22Rv1 (cell line): ENCODE data around the gene GET3.

ENCODE experiments used
- H3K27ac ChIP-seq: fragments of 450-650 bp; 2 replicates; pipeline ENCODE4 v1.5.1; 2017
- ZFX ChIP-seq: fragments of 450-650 bp; IDR thresholded peaks from 2 replicates; pipeline ENCODE4 v1.6.1; 2017; ENCODE audit warnings: antibody characterized with exemption, borderline replicate concordance
- TF ChIP-seq, protein P1 (sequence below): fragments of 450-650 bp; IDR thresholded peaks from 2 replicates; pipeline ENCODE4 v1.5.1; 2017; ENCODE audit warnings: mild to moderate bottlenecking

The GET3 gene

DNA sequence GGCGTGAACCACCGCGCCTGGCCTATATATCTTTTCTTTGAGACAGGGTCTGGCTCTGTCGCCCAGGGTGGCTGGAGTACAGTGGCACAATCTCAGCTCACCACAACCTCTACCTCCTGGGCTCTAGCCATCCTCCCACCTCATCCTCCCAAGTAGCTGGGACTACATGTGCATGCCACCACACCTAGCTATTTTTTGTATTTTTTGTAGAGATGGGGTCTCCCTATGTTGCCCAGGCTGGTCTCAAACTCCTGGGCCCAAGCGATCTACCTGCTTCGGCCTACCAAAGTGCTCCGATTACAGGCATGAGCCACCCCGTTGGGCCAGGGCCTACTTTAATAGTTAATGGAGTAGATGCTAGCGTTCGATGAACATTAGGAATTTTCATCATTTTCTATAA is 17.0 kb upstream of the GET3 start:
- 0 out of 2 replicates have a peak overlapping the region, but pooled peaks have one; percentile 94 for H3K27ac ChIP-seq
- TF ChIP-seq ZFX = no peak
- TF ChIP-seq, protein P1, sequence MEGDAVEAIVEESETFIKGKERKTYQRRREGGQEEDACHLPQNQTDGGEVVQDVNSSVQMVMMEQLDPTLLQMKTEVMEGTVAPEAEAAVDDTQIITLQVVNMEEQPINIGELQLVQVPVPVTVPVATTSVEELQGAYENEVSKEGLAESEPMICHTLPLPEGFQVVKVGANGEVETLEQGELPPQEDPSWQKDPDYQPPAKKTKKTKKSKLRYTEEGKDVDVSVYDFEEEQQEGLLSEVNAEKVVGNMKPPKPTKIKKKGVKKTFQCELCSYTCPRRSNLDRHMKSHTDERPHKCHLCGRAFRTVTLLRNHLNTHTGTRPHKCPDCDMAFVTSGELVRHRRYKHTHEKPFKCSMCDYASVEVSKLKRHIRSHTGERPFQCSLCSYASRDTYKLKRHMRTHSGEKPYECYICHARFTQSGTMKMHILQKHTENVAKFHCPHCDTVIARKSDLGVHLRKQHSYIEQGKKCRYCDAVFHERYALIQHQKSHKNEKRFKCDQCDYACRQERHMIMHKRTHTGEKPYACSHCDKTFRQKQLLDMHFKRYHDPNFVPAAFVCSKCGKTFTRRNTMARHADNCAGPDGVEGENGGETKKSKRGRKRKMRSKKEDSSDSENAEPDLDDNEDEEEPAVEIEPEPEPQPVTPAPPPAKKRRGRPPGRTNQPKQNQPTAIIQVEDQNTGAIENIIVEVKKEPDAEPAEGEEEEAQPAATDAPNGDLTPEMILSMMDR = no peak

DNA sequence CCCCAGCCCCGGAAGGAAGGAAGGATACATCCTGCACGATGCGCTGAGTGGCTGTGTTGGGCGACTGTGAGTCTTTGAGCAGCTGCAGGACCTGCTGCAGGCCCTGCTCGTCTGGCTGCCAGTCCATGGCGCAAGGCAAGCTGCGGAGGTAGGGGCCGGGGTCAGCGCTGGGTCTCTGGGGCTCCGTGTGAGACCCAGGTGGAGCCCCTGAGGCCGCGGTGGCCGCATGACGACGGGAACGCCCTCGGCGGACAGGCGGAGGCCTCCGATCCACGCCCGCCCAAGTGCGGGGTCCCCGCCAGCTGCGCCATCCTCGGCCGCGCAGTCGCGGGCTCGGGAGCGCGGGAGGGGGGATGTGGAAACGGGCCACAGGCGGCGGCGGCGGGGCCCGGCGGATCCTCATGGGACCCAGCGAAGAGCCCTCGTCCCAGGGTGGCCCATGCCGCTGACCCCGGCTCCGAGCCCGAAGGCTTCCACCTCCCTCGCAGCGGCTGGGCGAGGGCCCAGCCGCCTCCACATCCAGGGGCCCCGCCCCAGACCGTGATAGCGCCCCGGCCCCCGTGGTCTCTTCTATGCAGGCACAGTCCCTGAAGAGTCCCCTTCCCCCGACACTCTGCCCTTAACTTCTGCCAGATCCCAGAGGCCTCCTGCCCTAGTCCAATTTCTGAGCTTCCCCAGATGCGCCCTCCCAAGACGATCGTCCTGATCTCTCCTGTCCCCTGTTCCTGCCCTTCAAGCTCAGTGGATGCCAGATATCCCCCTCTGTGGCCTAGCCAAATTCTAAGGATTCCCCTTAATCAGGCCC is 16.2 kb upstream of the GET3 start:
- peak overlapping the region; percentile 94 for H3K27ac ChIP-seq
- TF ChIP-seq, protein P1 = no peak
- no peak for TF ChIP-seq ZFX

DNA sequence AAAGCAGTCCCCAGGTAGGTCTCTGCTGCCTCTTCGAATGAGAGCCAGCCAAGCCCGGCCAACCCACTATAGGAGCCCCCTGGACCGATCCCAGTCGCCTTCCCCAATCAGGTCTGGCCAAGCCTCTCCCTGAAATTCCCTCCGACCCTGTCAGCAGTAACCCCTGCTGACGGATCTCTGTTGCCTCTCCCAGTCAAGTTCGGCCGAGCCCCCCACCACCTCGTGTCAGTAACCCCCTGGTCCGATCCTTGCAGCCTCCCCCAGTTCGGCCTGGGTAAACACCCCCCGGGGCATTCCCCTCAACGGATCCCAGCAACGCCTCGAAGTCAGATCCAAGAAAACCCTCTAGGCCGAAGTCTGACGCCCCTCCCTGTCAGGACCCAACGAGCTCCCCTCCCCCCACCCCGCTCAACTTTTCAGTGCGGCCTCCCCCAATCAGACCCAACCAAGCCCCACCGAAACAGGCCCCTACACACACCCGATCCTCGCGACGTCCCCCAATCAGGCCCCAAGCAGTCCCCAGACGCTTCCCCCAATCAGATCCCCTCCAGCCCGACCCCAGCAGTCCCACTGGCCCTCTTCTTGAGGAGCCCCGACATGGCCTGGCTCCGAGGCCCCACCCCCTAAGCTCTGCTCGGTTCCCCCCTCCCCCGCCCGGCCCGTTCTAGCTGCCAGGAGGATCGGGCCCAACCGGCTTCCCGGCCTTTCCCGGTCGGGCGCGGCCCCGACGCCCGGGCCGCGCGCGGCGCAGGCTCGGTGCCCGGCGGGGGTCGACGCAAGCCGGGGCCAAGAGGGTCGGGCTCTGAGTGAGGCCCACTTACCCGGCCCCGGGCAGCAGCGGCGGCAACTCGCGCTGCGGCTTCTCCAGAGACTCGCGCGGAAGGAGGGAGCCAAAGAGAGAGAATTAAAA is 15.4 kb upstream of the GET3 start:
- H3K27ac ChIP-seq = peak overlapping the region; percentile 94
- TF ChIP-seq, protein P1 = no peak

DNA sequence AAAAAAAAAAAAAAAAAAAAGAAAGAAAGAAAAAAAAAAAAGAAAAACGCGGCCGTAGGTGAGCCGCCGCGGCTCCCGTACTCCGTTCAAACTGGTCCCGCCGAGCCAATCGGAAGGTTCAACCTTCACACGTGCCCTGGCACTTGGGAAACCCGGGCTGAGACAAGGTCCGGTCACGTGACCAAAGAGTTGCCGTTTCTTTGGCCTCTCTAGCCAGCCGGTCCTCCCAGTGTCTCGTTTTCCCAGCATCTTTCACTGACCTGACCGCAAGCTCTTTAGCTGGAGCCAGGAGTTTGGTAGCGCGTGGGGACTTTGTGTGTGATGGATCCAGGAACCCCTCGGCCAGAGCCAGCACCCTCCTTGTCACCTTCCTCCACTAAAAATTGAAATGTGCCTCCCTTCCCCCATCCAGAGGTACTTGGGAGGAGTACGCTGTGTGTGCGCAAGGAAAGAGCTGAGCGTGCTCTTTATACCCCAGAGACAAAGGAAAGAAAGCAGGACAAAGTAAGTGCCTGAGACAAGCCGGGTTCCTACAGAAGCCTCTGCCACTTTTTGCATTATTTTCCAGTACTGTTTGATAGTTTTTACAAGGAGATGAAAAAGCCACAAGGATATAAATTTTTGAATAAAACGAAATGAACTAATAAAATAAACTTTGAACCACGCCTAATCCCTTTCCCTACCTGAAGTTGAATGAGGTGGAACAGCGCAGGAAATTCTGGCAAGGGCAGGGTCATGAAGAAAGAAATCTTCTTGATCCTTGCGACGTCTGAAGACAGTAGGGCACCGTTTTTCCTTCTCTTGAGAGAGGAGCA is 14.5 kb upstream of the GET3 start:
- H3K27ac ChIP-seq = peak overlapping the region; percentile 94
- TF ChIP-seq, protein P1 = no peak
- no peak for TF ChIP-seq ZFX

DNA sequence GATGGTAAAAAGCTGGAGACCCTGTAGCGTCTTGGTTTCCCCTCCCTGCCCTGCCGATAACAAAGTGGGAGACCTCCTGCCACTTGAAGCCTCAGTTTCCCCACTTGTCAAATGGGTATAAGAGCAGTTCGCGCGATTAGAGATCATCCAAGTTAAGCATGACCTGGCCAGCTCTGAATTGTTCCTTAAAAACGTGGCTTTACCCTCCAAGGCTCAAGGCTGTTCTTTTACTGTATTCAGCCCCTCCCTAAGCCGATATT is 14.0 kb upstream of the GET3 start:
- peak overlapping the region; percentile 94 for H3K27ac ChIP-seq
- TF ChIP-seq, protein P1 = no peak
- no peak for TF ChIP-seq ZFX

DNA sequence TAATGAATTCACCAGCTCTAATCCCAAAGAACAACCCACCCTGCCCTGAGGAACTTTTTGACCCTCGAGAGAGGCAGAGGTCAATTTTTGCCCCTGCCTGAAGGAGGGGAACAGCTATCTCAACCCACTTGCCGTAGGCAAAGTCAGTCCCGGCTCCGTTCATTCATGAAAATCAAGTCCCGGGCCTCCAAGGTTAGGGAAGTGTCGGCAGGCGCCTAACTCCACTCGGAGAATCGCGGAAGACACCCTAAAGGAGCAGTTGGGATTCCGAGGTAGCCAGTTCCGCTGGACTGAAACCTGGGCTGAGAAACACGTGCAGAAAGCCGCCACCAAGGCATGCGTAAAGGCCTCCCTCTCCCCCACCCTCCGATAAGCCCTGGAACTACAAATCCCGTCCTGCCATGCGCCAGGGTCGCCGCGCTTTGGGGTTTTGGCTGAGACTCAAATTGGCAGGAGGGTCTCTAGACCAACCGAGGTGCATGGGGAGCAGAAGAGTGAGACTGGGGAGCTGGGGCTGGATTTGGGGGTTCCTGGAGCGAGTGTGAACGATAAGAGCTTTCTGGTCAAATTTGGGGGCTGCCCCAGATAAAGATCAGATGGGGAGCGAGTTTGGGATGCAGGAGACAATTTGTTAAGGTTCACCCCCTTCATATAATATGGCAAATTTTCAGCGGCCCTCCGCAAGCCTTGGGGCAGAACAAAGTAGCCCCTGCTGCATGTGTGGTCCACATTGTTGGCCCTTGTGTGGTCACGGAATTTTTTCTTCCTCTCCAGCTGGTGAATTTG is 13.5 kb upstream of the GET3 start, which contains the start of gene TNPO2:
TNPO2 (minus strand) TSS at position 292 of the 786 bp plus-strand sequence. CDS start 2,955 bp downstream, outside the sequence.
- TF ChIP-seq, protein P1 = no peak
- TF ChIP-seq ZFX = no peak

DNA sequence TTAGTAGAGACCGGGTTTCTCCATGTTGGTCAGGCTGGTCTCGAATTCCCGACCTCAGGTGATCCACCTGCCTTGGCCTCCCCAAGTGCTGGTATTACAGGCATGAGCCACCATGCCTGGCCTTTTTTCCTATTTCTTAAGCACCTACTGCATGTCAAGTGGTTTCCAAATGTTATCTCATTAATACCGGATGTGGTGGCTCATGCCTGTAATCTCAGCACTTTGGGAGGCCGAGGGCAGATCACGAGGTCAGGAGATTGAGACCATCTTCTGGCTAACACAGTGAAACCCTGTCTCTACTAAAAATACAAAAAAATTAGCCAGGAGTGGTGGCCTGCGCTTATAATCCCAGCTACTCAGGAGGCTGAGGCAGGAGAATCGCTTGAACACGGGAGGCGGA is 11.7 kb upstream of the GET3 start:
- 0 out of 2 replicates have a peak overlapping the region, but pooled peaks have one; percentile 4 for H3K27ac ChIP-seq

More for the DNA sequence above, 13.5 kb upstream of the GET3 start, which contains the start of gene TNPO2:
- H3K27ac ChIP-seq = peak within 1 kb of the TSS; percentile 94
